Type B pancreatic cell (in vitro differentiated cells): ENCODE data around the gene ARHGEF33. TPM values are rescaled to one million over a fixed set of nuclear protein-coding genes. Genes with fewer than 3 reads are reported as not detected.

Experiments used
- DNase-seq: peaks from one replicate; pipeline ENCODE4 v3.0.0; 2021; ENCODE audit warnings: mixed read lengths; ENCODE audit not compliant: unreplicated experiment; ENCODE audit errors: extremely low spot score
- H3K27ac Mint-ChIP-seq: 2 replicates; pipeline ENCODE4 v1.8.0; 2021; ENCODE audit warnings: mild to moderate bottlenecking, mixed read lengths
- H3K27me3 Mint-ChIP-seq: 2 replicates; pipeline ENCODE4 v1.8.0; 2021; ENCODE audit warnings: mixed read lengths
- H3K36me3 Mint-ChIP-seq: 2 replicates; pipeline ENCODE4 v1.8.0; 2021; ENCODE audit warnings: mixed read lengths
- H3K4me1 Mint-ChIP-seq: one replicate; pipeline ENCODE4 v1.8.0; 2021; ENCODE audit warnings: mixed read lengths; ENCODE audit not compliant: unreplicated experiment
- H3K4me3 Mint-ChIP-seq: 2 replicates; pipeline ENCODE4 v1.8.0; 2021; ENCODE audit warnings: mild to moderate bottlenecking, mixed read lengths
- H3K9me3 Mint-ChIP-seq: 2 replicates; pipeline ENCODE4 v1.8.0; 2021; ENCODE audit warnings: mixed read lengths
- CTCF ChIP-seq: fragments of 200-600 bp; sonication (generic); conservative IDR thresholded peaks from 2 replicates; pipeline ENCODE4 v1.5.0; 2021; ENCODE audit warnings: antibody characterized with exemption, mild to moderate bottlenecking
- total RNA-seq: library from RNA; stranded (reverse); gene quantifications from 2 replicates; pipeline ENCODE4 v1.2.1, GENCODE V29; 2021; ENCODE audit warnings: low replicate concordance

Gene ARHGEF33
- total RNA-seq, 1 donor from 2014 or later = 1.0 TPM

GRCh38 chr2:38957972-38958371 is 68.3 kb downstream of the ARHGEF33 start:
- DNase-seq = no peak
- Mint-ChIP-seq H3K4me1 (peaks cover 7% of the 10 kb centered on the region), H3K27me3 (peaks cover 14% of the 10 kb centered on the region), H3K27ac (no peak overlapping the region), H3K36me3 (peaks cover 4% of the 10 kb centered on the region), H3K9me3 (no peaks in the 10 kb centered on the region), H3K4me3 (no peak overlapping the region)
- no peak for TF ChIP-seq CTCF

GRCh38 chr2:38959466-38959865 is 69.8 kb downstream of the ARHGEF33 start:
- no peak overlapping the region for H3K4me3 Mint-ChIP-seq
- no peak for DNase-seq
- no peak overlapping the region for H3K27ac Mint-ChIP-seq
- peaks cover 7% of the 10 kb centered on the region for H3K4me1 Mint-ChIP-seq
- peaks cover 4% of the 10 kb centered on the region for H3K36me3 Mint-ChIP-seq
- peaks cover 10% of the 10 kb centered on the region for H3K27me3 Mint-ChIP-seq
- no peak for TF ChIP-seq CTCF
- no peaks in the 10 kb centered on the region for H3K9me3 Mint-ChIP-seq

- TF ChIP-seq CTCF = no peak
- Mint-ChIP-seq H3K9me3 (no peaks in the 10 kb centered on the region), H3K27ac (no peak overlapping the region), H3K4me1 (peaks cover 7% of the 10 kb centered on the region), H3K4me3 (no peak overlapping the region), H3K36me3 (peaks cover 4% of the 10 kb centered on the region), H3K27me3 (peaks cover 10% of the 10 kb centered on the region)
- no peak for DNase-seq
These were observed 70.4 kb downstream of the ARHGEF33 start for GRCh38 chr2:38959938-38960608.

- Mint-ChIP-seq H3K4me1 (peaks cover 7% of the 10 kb centered on the region), H3K27ac (no peak overlapping the region), H3K36me3 (peaks cover 4% of the 10 kb centered on the region), H3K27me3 (peaks cover 10% of the 10 kb centered on the region), H3K9me3 (no peaks in the 10 kb centered on the region), H3K4me3 (no peak overlapping the region)
- no peak for DNase-seq
- TF ChIP-seq CTCF = no peak
These were observed 71.1 kb downstream of the ARHGEF33 start for GRCh38 chr2:38960609-38961320.

- Mint-ChIP-seq H3K9me3 (no peaks in the 10 kb centered on the region), H3K36me3 (peaks cover 4% of the 10 kb centered on the region), H3K27me3 (peaks cover 2% of the 10 kb centered on the region), H3K4me1 (peaks cover 19% of the 10 kb centered on the region), H3K27ac (no peak overlapping the region), H3K4me3 (no peak overlapping the region)
- no peak for TF ChIP-seq CTCF
- DNase-seq = no peak
These were observed 76.3 kb downstream of the ARHGEF33 start for GRCh38 chr2:38966006-38966405.
